ENCODE data around the gene WDR7. TPM values are rescaled to one million over a fixed set of nuclear protein-coding genes. Genes with fewer than 3 reads are reported as not detected.

WDR7 gene
- total RNA-seq, 1 experiment from 2014 or later, result 11.5 TPM

GRCh38 chr18:56684277-56684676 lies 33.1 kb downstream of the WDR7 start (continued):
- TF ChIP-seq, protein P1, sequence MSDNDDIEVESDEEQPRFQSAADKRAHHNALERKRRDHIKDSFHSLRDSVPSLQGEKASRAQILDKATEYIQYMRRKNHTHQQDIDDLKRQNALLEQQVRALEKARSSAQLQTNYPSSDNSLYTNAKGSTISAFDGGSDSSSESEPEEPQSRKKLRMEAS (IDR thresholded peaks at IDR 0.05), result no peak
- TF ChIP-seq YY1 (IDR thresholded peaks at IDR 0.05; ENCODE audit: extremely low read depth, insufficient replicate concordance, low read depth, low read length) (no peak), ELF1 (IDR thresholded peaks at IDR 0.05; ENCODE audit: borderline replicate concordance, low read depth) (no peak)
- TF ChIP-seq, protein P2, sequence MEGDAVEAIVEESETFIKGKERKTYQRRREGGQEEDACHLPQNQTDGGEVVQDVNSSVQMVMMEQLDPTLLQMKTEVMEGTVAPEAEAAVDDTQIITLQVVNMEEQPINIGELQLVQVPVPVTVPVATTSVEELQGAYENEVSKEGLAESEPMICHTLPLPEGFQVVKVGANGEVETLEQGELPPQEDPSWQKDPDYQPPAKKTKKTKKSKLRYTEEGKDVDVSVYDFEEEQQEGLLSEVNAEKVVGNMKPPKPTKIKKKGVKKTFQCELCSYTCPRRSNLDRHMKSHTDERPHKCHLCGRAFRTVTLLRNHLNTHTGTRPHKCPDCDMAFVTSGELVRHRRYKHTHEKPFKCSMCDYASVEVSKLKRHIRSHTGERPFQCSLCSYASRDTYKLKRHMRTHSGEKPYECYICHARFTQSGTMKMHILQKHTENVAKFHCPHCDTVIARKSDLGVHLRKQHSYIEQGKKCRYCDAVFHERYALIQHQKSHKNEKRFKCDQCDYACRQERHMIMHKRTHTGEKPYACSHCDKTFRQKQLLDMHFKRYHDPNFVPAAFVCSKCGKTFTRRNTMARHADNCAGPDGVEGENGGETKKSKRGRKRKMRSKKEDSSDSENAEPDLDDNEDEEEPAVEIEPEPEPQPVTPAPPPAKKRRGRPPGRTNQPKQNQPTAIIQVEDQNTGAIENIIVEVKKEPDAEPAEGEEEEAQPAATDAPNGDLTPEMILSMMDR (IDR thresholded peaks at IDR 0.05 in 2 of 3, conservative IDR thresholded peaks at IDR 0.05 in 1 of 3; ENCODE audit: borderline replicate concordance in 1 of 3, insufficient read depth in 1 of 3, low read depth in 2 of 3, low read length in 2 of 3), result no peak

DNA sequence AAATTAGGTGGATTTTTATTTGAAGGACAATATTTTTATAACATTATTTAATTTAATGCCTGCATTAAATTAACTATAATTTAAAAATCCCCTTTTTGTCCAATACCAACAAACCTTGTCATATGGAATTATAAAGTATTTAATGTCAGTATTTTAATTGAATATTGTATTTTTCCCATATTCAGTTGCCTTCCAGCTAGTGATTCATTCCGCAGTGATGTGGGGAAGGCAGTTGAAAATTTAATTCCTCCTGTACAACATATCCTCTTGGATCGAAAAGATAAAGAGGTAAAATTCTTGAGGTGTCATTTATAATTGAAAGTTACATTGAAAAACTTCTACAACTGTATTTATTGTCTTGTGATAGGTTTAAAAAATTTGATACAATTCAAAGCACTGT lies 40.4 kb downstream of the WDR7 start:
- Histone ChIP-seq H3K4me1 (ENCODE audit: control insufficient read depth in 1 of 2, insufficient read depth in 2 of 2, low read length in 2 of 2) (no peaks in the 10 kb centered on the region), H3K27ac (ENCODE audit: low read depth, low read length) (no peak overlapping the region), H3K9ac (ENCODE audit: low read length) (no peak overlapping the region), H4K20me1 (ENCODE audit: insufficient read depth) (no peaks in the 10 kb centered on the region), H3K27me3 (ENCODE audit: insufficient read depth, low read length) (no peaks in the 10 kb centered on the region), H3K9me2 (ENCODE audit: insufficient read depth) (no peaks in the 10 kb centered on the region), H3K4me2 (ENCODE audit: low read length) (no peak overlapping the region), H2AFZ (ENCODE audit: low read depth, low read length, poor library complexity, severe bottlenecking) (no peak overlapping the region), H3K9me3 (ENCODE audit: control insufficient read depth in 1 of 2, insufficient read depth in 1 of 2, low read depth in 1 of 2, low read length in 2 of 2) (no peaks in the 10 kb centered on the region), H3K79me2 (ENCODE audit: insufficient read depth, low read length) (no peaks in the 10 kb centered on the region), H3K4me3 (replicated peaks in 1 of 2; ENCODE audit: low read depth in 1 of 2, low read length in 2 of 2) (no peak overlapping the region), H3K36me3 (ENCODE audit: control insufficient read depth in 1 of 2, insufficient read depth in 2 of 2, low read length in 2 of 2) (no peaks in the 10 kb centered on the region)
- no TSS peak for BruUV-seq (replicated peaks)
- TF ChIP-seq ZFX (IDR thresholded peaks at IDR 0.05), result no peak
- TF ChIP-seq RAD21 (IDR thresholded peaks at IDR 0.05; ENCODE audit: low read depth), result no peak
- TF ChIP-seq ZNF274 (IDR thresholded peaks at IDR 0.05; ENCODE audit: low read depth, low read length), result no peak
- no peak for TF ChIP-seq FOSL1 (IDR thresholded peaks at IDR 0.05; ENCODE audit: low read depth)
- TF ChIP-seq REST (IDR thresholded peaks at IDR 0.05; ENCODE audit: low read depth), result no peak
- TF ChIP-seq ELF1 (IDR thresholded peaks at IDR 0.05; ENCODE audit: borderline replicate concordance, low read depth), result no peak
- TF ChIP-seq CEBPB (IDR thresholded peaks at IDR 0.05; ENCODE audit: low read depth), result no peak
- TF ChIP-seq EZH2 (IDR thresholded peaks at IDR 0.05), result no peak
- TF ChIP-seq, protein P2 (IDR thresholded peaks at IDR 0.05 in 2 of 3, conservative IDR thresholded peaks at IDR 0.05 in 1 of 3; ENCODE audit: borderline replicate concordance in 1 of 3, insufficient read depth in 1 of 3, low read depth in 2 of 3, low read length in 2 of 3), result no peak
- TF ChIP-seq POLR2AphosphoS5 (IDR thresholded peaks at IDR 0.05; ENCODE audit: low read depth, low read length), result no peak
- ATAC-seq (no peak), DNase-seq (ENCODE audit: low read depth, low spot score) (no peak)
- ChIA-PET RAD21 (ENCODE audit: low non-redundant PET in 1 of 2, low total read pairs in 2 of 2, uncharacterized antibody in 2 of 2, unreplicated experiment in 2 of 2) (no interaction called here), CTCF (no interaction called here), POLR2A (no interaction called here)
- intact Hi-C loops (cut with micrococcal nuclease), result no loop called here
